Spleen (tissue), 11 donors: ENCODE data around the gene PUM2. TPM values are rescaled to one million over a fixed set of nuclear protein-coding genes. Genes with fewer than 3 reads are reported as not detected.
"Not testable (repeated sequence)": the region's sequence is repeated elsewhere in the genome, so short reads cannot be mapped to it uniquely, and the experiment has no call there.

Experiments used
- DNase-seq: peaks from one replicate; pipeline ENCODE4 v3.0.0-alpha.2; 2020
- H3K27ac ChIP-seq, 8 donors: fragments of 200-600 bp; sonication (generic) in 7 of 8; 1 replicate in 4 of 8; 2 replicates in 4 of 8; pipeline versions ENCODE4 v1.5.0 to v1.8.0; 2016 to 2021; ENCODE audit warnings: inconsistent platforms in 4 of 8, mild to moderate bottlenecking in 4 of 8, moderate library complexity in 1 of 8
- H3K27me3 ChIP-seq, 7 donors: fragments of 200-600 bp; sonication (generic) in 6 of 7; replicated peaks in 1 of 7; 1 replicate in 4 of 7; 2 replicates in 3 of 7; pipeline versions ENCODE4 v1.5.0 to v1.8.0; 2016 to 2021; ENCODE audit warnings: inconsistent platforms in 3 of 7, mild to moderate bottlenecking in 1 of 7
- H3K36me3 ChIP-seq, 6 donors: fragments of 200-600 bp; sonication (generic) in 5 of 6; 1 replicate in 4 of 6; 2 replicates in 2 of 6; pipeline versions ENCODE4 v1.5.0 to v1.8.0; 2016 to 2021; ENCODE audit warnings: inconsistent platforms in 2 of 6
- H3K4me1 ChIP-seq, 6 donors: fragments of 200-600 bp; sonication (generic) in 5 of 6; 1 replicate in 3 of 6; 2 replicates in 3 of 6; pipeline versions ENCODE4 v1.5.0 to v1.8.0; 2016 to 2021; ENCODE audit warnings: inconsistent platforms in 3 of 6
- H3K4me3 ChIP-seq, 8 donors: fragments of 200-600 bp; sonication (generic) in 7 of 8; 1 replicate in 4 of 8; 2 replicates in 4 of 8; pipeline versions ENCODE4 v1.5.0 to v1.8.0; 2016 to 2021; ENCODE audit warnings: inconsistent platforms in 4 of 8, mild to moderate bottlenecking in 4 of 8, moderate library complexity in 2 of 8
- H3K9me3 ChIP-seq, 8 donors: fragments of 200-600 bp; sonication (generic) in 7 of 8; 1 replicate in 4 of 8; 2 replicates in 4 of 8; pipeline versions ENCODE4 v1.5.0 to v1.8.0; 2016 to 2021; ENCODE audit warnings: inconsistent platforms in 4 of 8
- POLR2A ChIP-seq, 3 donors: fragments of 450-650 bp; IDR thresholded peaks; one replicate each; pipeline ENCODE4 v1.5.1; 2017; ENCODE audit warnings: antibody characterized with exemption in 3 of 3, mild to moderate bottlenecking in 1 of 3
- POLR2AphosphoS5 ChIP-seq, 3 donors: sonication (generic); formaldehyde crosslinking; IDR thresholded peaks; one replicate each; pipeline ENCODE4 v1.5.1; 2017; ENCODE audit warnings: antibody characterized with exemption in 3 of 3
- WGBS, 5 donors: extraction: QIAGEN DNeasy Blood & Tissue Kit in 3 of 5; methylation state at CpG; one replicate each; pipeline versions ENCODE4 v1.1.5 to v1.1.7; 2013 to 2018; 5-methylcytosine and 5-hydroxymethylcytosine counted together
- intact Hi-C: fragments of 100-400 bp; cut with DNase I; formaldehyde crosslinking; loops from one replicate; pipeline ENCODE4 v1.15.0; 2023; ENCODE audit warnings: low total_unique reads
- polyA plus RNA-seq, 3 donors: library from polyadenylated mRNA; stranded (reverse); fragments of 200-250 nt; gene quantifications; one replicate each; pipeline ENCODE4 v1.2.1, GENCODE V29; 2013
- total RNA-seq, 7 donors: library from RNA; depleted of rRNA in 3 of 7; stranded (reverse); fragments of >200 nt in 3 of 7; fragmentation: NEBNext Ultra II Directional in 4 of 7; extraction: Animal tissue kit (Norgen Biotek cat#: 25700) in 4 of 7; gene quantifications; one replicate each; pipeline versions ENCODE4 v1.1.0 to v1.2.1, GENCODE V29; 2016 to 2021
- TF ChIP-seq, protein P1 (sequence below), 11 experiments: fragments of 200-600 bp in 7 of 11; fragments of 450-650 bp in 4 of 11; sonication (generic) in 4 of 11; IDR thresholded peaks in 8 of 11; conservative IDR thresholded peaks in 3 of 11; 1 replicate in 7 of 11; 2 replicates in 4 of 11; pipeline versions ENCODE4 v1.4.0 to v1.8.0; 2016 to 2021; ENCODE audit warnings: antibody characterized with exemption in 11 of 11, inconsistent platforms in 4 of 11, mild to moderate bottlenecking in 1 of 11
- donor health status: healthy with polysubstance abuse.
- donor health status: DM: no; HTN: no; CAD: no; lungs with moderate emphysema.
- donor health status: DM: no; HTN: no; CAD: no.
- donor health status: Bipolar disorder and iron deficiency.
- donor health status: healthy.
- donor health status: DM: no; HTN: no; CAD: no.
- donor health status: DM: yes; HTN: yes; CAD: no.

Gene PUM2
- total and polyA plus RNA-seq, 10 donors: 29.2 to 137 (median 91.0) TPM

GRCh38 chr2:20236496-20236895 lies 114.1 kb downstream of the PUM2 start:
- Histone ChIP-seq H3K9me3 (peaks cover 0 to 6% (median 0%) of the 10 kb centered on the region in 8 donors), H3K27ac (no peak overlapping the region), H3K4me3 (no peak overlapping the region), H3K27me3 (peaks cover 0 to 25% (median 2%) of the 10 kb centered on the region in 7 donors), H3K36me3 (no peaks in the 10 kb centered on the region), H3K4me1 (no peaks in the 10 kb centered on the region)
- TF ChIP-seq, protein P1, sequence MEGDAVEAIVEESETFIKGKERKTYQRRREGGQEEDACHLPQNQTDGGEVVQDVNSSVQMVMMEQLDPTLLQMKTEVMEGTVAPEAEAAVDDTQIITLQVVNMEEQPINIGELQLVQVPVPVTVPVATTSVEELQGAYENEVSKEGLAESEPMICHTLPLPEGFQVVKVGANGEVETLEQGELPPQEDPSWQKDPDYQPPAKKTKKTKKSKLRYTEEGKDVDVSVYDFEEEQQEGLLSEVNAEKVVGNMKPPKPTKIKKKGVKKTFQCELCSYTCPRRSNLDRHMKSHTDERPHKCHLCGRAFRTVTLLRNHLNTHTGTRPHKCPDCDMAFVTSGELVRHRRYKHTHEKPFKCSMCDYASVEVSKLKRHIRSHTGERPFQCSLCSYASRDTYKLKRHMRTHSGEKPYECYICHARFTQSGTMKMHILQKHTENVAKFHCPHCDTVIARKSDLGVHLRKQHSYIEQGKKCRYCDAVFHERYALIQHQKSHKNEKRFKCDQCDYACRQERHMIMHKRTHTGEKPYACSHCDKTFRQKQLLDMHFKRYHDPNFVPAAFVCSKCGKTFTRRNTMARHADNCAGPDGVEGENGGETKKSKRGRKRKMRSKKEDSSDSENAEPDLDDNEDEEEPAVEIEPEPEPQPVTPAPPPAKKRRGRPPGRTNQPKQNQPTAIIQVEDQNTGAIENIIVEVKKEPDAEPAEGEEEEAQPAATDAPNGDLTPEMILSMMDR (IDR thresholded peaks at IDR 0.05 in 8 of 11, conservative IDR thresholded peaks at IDR 0.05 in 3 of 11): no peak
- TF ChIP-seq POLR2AphosphoS5 (IDR thresholded peaks at IDR 0.05) (no peak), POLR2A (IDR thresholded peaks at IDR 0.05) (no peak)
- intact Hi-C loops: no loop called here
- no peak for DNase-seq
- 69 to 86% (median 80%) methylated on average over 5 of the region's 5 CpGs for WGBS, 5 donors

DNA sequence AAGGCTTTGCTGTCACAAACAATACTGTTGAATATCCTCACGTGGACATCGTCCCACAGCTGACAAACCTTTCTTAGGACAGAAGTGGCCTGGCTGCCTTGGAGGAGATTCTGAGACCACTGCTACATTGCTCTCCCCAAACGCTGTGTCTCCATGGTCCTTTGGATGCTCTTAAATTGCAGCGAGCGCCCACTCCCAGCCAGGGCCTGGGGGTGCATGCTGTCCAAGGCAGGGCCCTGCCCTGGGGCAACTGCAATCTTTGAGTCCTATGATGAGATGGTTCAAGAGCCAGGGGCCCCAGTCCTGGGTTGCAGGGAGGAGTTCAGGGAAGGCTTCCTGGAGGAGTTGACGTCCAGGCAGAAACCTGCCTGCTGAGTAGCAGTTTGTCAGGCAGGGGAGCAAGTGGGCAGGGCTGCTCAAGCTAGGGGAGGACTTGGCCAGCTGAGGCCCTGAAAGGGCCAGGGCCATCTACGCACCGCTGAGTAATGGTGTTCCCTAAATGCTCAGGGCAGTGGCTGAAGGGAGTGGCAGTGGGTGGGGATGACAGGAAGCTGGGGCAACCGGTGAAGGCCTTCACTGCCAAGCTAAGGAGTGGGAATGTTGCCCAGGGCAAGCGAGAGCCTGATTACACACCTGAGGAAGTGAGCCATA lies 114.9 kb downstream of the PUM2 start:
- TF ChIP-seq, protein P1 (IDR thresholded peaks at IDR 0.05 in 8 of 11, conservative IDR thresholded peaks at IDR 0.05 in 3 of 11): no peak
- no peak for TF ChIP-seq POLR2A (IDR thresholded peaks at IDR 0.05)
- H3K4me1 ChIP-seq: no peaks in the 10 kb centered on the region
- H3K27me3 ChIP-seq: peaks cover 0 to 29% (median 4%) of the 10 kb centered on the region in 7 donors
- intact Hi-C loops: no loop called here
- no peaks in the 10 kb centered on the region for H3K36me3 ChIP-seq
- 77 to 84% (median 82%) methylated on average over 6 to 10 of the region's 10 CpGs for WGBS, 5 donors
- H3K27ac ChIP-seq: no peak overlapping the region
- no peak for DNase-seq
- peaks cover 0 to 6% (median 0%) of the 10 kb centered on the region in 8 donors for H3K9me3 ChIP-seq
- no peak overlapping the region for H3K4me3 ChIP-seq

DNA sequence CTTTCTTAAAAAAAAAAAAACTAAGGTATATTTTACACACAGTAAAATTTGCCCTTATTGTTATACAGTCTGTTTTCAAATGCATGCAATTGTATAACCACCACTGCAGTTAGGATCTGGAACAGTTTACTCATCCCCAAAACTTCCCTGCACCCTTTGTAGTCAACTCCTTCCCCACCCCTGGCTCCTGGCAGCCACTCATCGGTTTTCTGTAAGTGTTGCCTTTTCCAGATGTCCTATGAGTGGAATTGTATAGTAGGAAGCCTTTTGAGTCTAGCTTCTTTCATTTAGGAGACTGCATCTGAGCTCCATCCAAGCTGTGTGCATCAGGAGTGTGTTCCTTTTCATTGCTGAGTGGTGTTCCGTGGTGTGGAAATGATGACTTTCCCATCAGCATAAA lies 116.0 kb downstream of the PUM2 start:
- DNase-seq, H3K4me1 ChIP-seq, H3K36me3 ChIP-seq, intact Hi-C loops, H3K9me3 ChIP-seq, H3K27ac ChIP-seq, H3K4me3 ChIP-seq: not testable (repeated sequence)
- peaks cover 0 to 29% (median 4%) of the 10 kb centered on the region in 7 donors for H3K27me3 ChIP-seq
- WGBS, 5 donors: 66 to 88% (median 79%) methylated on average over 2 of the region's 2 CpGs

DNA sequence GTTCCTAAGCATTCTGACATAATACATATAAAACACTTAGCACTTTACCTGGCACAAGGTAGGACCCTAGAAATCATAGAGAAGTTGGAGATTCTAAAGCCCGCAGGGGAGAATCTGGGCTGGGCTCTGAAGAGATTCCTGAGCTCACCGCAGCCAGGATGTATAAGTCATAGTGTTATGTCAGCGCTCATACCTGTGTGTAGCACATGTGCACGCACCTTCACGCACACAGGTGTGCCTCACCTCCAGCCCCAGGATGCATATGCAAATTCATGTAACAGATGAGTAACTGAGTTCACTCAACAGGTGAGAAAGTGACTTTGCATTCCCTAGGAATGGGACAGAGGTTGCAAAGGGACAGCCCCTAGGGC lies 117.8 kb downstream of the PUM2 start:
- H3K9me3 ChIP-seq: peaks cover 0 to under 1% (median 0%) of the 10 kb centered on the region in 8 donors
- DNase-seq: no peak
- H3K27me3 ChIP-seq: peaks cover 0 to 33% (median 4%) of the 10 kb centered on the region in 7 donors
- TF ChIP-seq, protein P1 (IDR thresholded peaks at IDR 0.05 in 8 of 11, conservative IDR thresholded peaks at IDR 0.05 in 3 of 11): no peak
- TF ChIP-seq POLR2AphosphoS5 (IDR thresholded peaks at IDR 0.05) (no peak), POLR2A (IDR thresholded peaks at IDR 0.05) (no peak)
- no peaks in the 10 kb centered on the region for H3K36me3 ChIP-seq
- no peak overlapping the region for H3K4me3 ChIP-seq
- H3K4me1 ChIP-seq: no peaks in the 10 kb centered on the region
- intact Hi-C loops: no loop called here
- no peak overlapping the region for H3K27ac ChIP-seq
- WGBS, 5 donors: 90 to 94% (median 92%) methylated on average over 5 of the region's 5 CpGs
